NK-92 (cell line): ENCODE results near the gene RBM41.

ENCODE experiments used
- DNase-seq: peaks from one replicate; lab custom pipeline; 2025; ENCODE audit not compliant: unreplicated experiment; lab: John Stamatoyannopoulos, UW

Gene RBM41

GRCh38 chrX:107047622-107048021, 71.0 kb downstream of the RBM41 start:
- DNase-seq: no peak

- no peak for DNase-seq
These were observed 88.9 kb downstream of the RBM41 start for GRCh38 chrX:107029752-107030151.

GRCh38 chrX:107025545-107025944, 93.1 kb downstream of the RBM41 start:
- DNase-seq: no peak

GRCh38 chrX:107014936-107015335, 103.7 kb downstream of the RBM41 start:
- DNase-seq: no peak
